GM18519 (cell line): ENCODE measurements around the gene ASAP2.

Source experiments
- ATAC-seq: cut with Tn5 transposase; IDR thresholded peaks from one replicate; pipeline ENCODE4 v1.9.1; 2021; ENCODE audit warnings: mild to moderate bottlenecking, moderate library complexity; ENCODE audit not compliant: unreplicated experiment, low FRiP score

Gene ASAP2

GRCh38 chr2:9445089-9445488 lies 238.5 kb downstream of the ASAP2 start:
- ATAC-seq = no peak

GRCh38 chr2:9451231-9451630 lies 244.6 kb downstream of the ASAP2 start:
- ATAC-seq = no peak
